Measurements from ENCODE around the gene ABO.
"Not testable (repeated sequence)": the region's sequence is repeated elsewhere in the genome, so short reads cannot be mapped to it uniquely, and the experiment has no call there.

Gene ABO

GRCh38 chr9:133276001-133276884 lies 1.2 kb upstream of the ABO start:
- H3K4me1 ChIP-seq: peaks cover 0 to 15% (median 6%) of the 10 kb centered on the region in 4 donors
- H3K36me3 ChIP-seq: no peaks in the 10 kb centered on the region
- no peak for TF ChIP-seq CTCF (IDR thresholded peaks at IDR 0.05)
- intact Hi-C loops (cut with DNase I; ENCODE audit: low total_unique reads): no loop called here
- no peak overlapping the region for H3K27ac ChIP-seq
- H3K9me3 ChIP-seq: no peaks in the 10 kb centered on the region
- H3K27me3 ChIP-seq: peaks cover 0 to 60% of the 10 kb centered on the region in 2 donors
- peak overlapping the region; percentile 34 to 43 for H3K4me3 ChIP-seq
- DNase-seq: no peak

GRCh38 chr9:133274236-133275104 lies 531 bp downstream of the ABO start:
- Histone ChIP-seq H3K4me3 (peak overlapping the region; percentile 34 to 43), H3K9me3 (no peaks in the 10 kb centered on the region), H3K36me3 (no peaks in the 10 kb centered on the region), H3K27me3 (peaks cover 0 to 60% of the 10 kb centered on the region in 2 donors), H3K27ac (no peak overlapping the region), H3K4me1 (peaks cover 0 to 15% (median 6%) of the 10 kb centered on the region in 4 donors)
- TF ChIP-seq CTCF (IDR thresholded peaks at IDR 0.05): no peak
- no peak for DNase-seq
- intact Hi-C loops (cut with DNase I; ENCODE audit: low total_unique reads): no loop called here

GRCh38 chr9:133273819-133274218 lies 1.2 kb downstream of the ABO start:
- peaks cover 0 to 56% of the 10 kb centered on the region in 2 donors for H3K27me3 ChIP-seq
- no peaks in the 10 kb centered on the region for H3K36me3 ChIP-seq
- H3K27ac ChIP-seq: no peak overlapping the region
- DNase-seq: no peak
- TF ChIP-seq CTCF (IDR thresholded peaks at IDR 0.05): no peak
- no peaks in the 10 kb centered on the region for H3K9me3 ChIP-seq
- H3K4me1 ChIP-seq: peaks cover 0 to 15% (median 6%) of the 10 kb centered on the region in 4 donors
- H3K4me3 ChIP-seq: no peak overlapping the region
- intact Hi-C loops (cut with DNase I; ENCODE audit: low total_unique reads): no loop called here

- no peak overlapping the region for H3K27ac ChIP-seq
- intact Hi-C loops (cut with DNase I; ENCODE audit: low total_unique reads): no loop called here
- DNase-seq: no peak
- H3K9me3 ChIP-seq: no peaks in the 10 kb centered on the region
- TF ChIP-seq CTCF (IDR thresholded peaks at IDR 0.05): no peak
- H3K4me3 ChIP-seq: no peak overlapping the region
- no peaks in the 10 kb centered on the region for H3K36me3 ChIP-seq
- peaks cover 0 to 15% (median 6%) of the 10 kb centered on the region in 4 donors for H3K4me1 ChIP-seq
- H3K27me3 ChIP-seq: peaks cover 0 to 52% of the 10 kb centered on the region in 2 donors
These were observed 1.9 kb downstream of the ABO start for GRCh38 chr9:133273098-133273497.

GRCh38 chr9:133269537-133270362 lies 5.3 kb downstream of the ABO start:
- no peak for TF ChIP-seq CTCF (IDR thresholded peaks at IDR 0.05)
- Histone ChIP-seq H3K27ac (no peak overlapping the region), H3K4me1 (peaks cover 0 to 1% (median 0%) of the 10 kb centered on the region in 4 donors), H3K9me3 (no peaks in the 10 kb centered on the region), H3K36me3 (no peaks in the 10 kb centered on the region), H3K4me3 (no peak overlapping the region), H3K27me3 (peaks cover 0 to 19% of the 10 kb centered on the region in 2 donors)
- intact Hi-C loops (cut with DNase I; ENCODE audit: low total_unique reads): no loop called here
- DNase-seq: no peak

- H3K36me3 ChIP-seq; DNase-seq; H3K9me3 ChIP-seq; H3K4me3 ChIP-seq; H3K27ac ChIP-seq; H3K4me1 ChIP-seq; intact Hi-C loops (cut with DNase I; ENCODE audit: low total_unique reads): not testable (repeated sequence)
- H3K27me3 ChIP-seq: peaks cover 0 to 16% of the 10 kb centered on the region in 2 donors
These were observed 5.9 kb downstream of the ABO start for GRCh38 chr9:133269136-133269535.
